HepG2 (cell line): ENCODE measurements around the gene ADGRL1. TPM values are rescaled to one million over a fixed set of nuclear protein-coding genes. Genes with fewer than 3 reads are reported as not detected.

Source experiments
- ATAC-seq: fragments of 200-7000 bp; cut with Tn5 transposase; 3 replicates; pipeline ENCODE4 v1.9.1; 2020; ENCODE audit warnings: mild to moderate bottlenecking, moderate library complexity
- BruUV-seq: library from RNA; stranded (reverse); fragments of 400-500 nt; replicated peaks from 2 replicates; lab custom pipeline; 2021; lab: Mats Ljungman, UMichigan
- CTCF ChIA-PET: fragments of 300-600 bp; formaldehyde crosslinking; extraction: SDS; loops from one replicate; lab custom pipeline; 2021; ENCODE audit warnings: low total read pairs, inconsistent platforms, low intra/inter-chr PET ratio; lab: Yijun Ruan, JAX
- POLR2A ChIA-PET: fragments of 350-600 bp; sonication (Branson Sonifier 250); formaldehyde crosslinking; loops from one replicate; lab custom pipeline; 2020; ENCODE audit warnings: antibody characterized with exemption, inconsistent platforms; lab: Yijun Ruan, JAX
- DNase-seq: peaks from one replicate; pipeline ENCODE4 v3.0.0-alpha.2; 2015; ENCODE audit warnings: low spot score
- FAIRE-seq: peaks from 3 replicates; lab custom pipeline; 2011; peaks lifted over from hg19 to GRCh38; lab: Jason Lieb, UNC
- H2AFZ ChIP-seq: one replicate; pipeline ENCODE4 v1.6.1; 2011; ENCODE audit warnings: low read length, inconsistent platforms
- H3K27ac ChIP-seq: fragments of 300-600 bp; 3 replicates; pipeline ENCODE4 v1.8.0; 2011; ENCODE audit warnings: mixed run types, mild to moderate bottlenecking, mixed read lengths, low read length, inconsistent platforms; ENCODE audit not compliant: insufficient read depth; ENCODE audit errors: extremely low read length
- H3K27me3 ChIP-seq, 2 experiments: fragments of 200-600 bp in 1 of 2; 2 replicates in 1 of 2; 3 replicates in 1 of 2; pipeline versions ENCODE4 v1.6.0 to v1.8.0; 2011; ENCODE audit warnings: low read length in 2 of 2, mild to moderate bottlenecking in 2 of 2, moderate library complexity in 2 of 2, inconsistent platforms in 1 of 2; ENCODE audit not compliant: insufficient read depth in 2 of 2, control insufficient read depth in 1 of 2
- H3K36me3 ChIP-seq, 2 experiments: fragments of 200-600 bp in 1 of 2; replicated peaks in 1 of 2; 2 replicates in 1 of 2; 3 replicates in 1 of 2; pipeline versions ENCODE4 v1.5.1 to v1.8.0; 2011; ENCODE audit warnings: low read length in 2 of 2, inconsistent platforms in 1 of 2; ENCODE audit not compliant: insufficient read depth in 2 of 2, control insufficient read depth in 1 of 2
- H3K4me1 ChIP-seq: 2 replicates; pipeline ENCODE4 v1.5.1; 2012; ENCODE audit warnings: low read length, inconsistent platforms; ENCODE audit not compliant: insufficient read depth
- H3K4me2 ChIP-seq: 2 replicates; pipeline ENCODE4 v1.6.0; 2011; ENCODE audit warnings: low read depth, low read length, inconsistent platforms
- H3K4me3 ChIP-seq, 3 experiments: fragments of 200-600 bp in 1 of 3; sonication (generic), shearing (Covaris generic) in 1 of 3; replicated peaks in 1 of 3; 2 replicates each; pipeline ENCODE4 v1.5.1; 2011 to 2016; ENCODE audit warnings: low read length in 3 of 3, inconsistent platforms in 2 of 3, low read depth in 2 of 3, mild to moderate bottlenecking in 2 of 3, control low read depth in 1 of 3, mixed read lengths in 1 of 3; ENCODE audit not compliant: insufficient read depth in 1 of 3
- H3K79me2 ChIP-seq: one replicate; pipeline ENCODE4 v1.6.1; 2011; ENCODE audit warnings: low read length, inconsistent platforms; ENCODE audit not compliant: insufficient read depth
- H3K9ac ChIP-seq: 2 replicates; pipeline ENCODE4 v1.6.0; 2011; ENCODE audit warnings: mild to moderate bottlenecking, low read depth, low read length, inconsistent platforms; ENCODE audit not compliant: insufficient read depth
- H3K9me3 ChIP-seq: 2 replicates; pipeline ENCODE4 v1.5.1; 2012; ENCODE audit warnings: mild to moderate bottlenecking, low read length
- H4K20me1 ChIP-seq: 2 replicates; pipeline ENCODE4 v1.6.0; 2011; ENCODE audit warnings: inconsistent platforms, mild to moderate bottlenecking, low read length, moderate library complexity; ENCODE audit not compliant: insufficient read depth
- AFF4 ChIP-seq: sonication (generic); formaldehyde crosslinking; IDR thresholded peaks from 2 replicates; pipeline ENCODE4 v1.4.0; 2020; ENCODE audit warnings: missing genetic modification reagents
- ARNTL ChIP-seq: sonication (generic); formaldehyde crosslinking; IDR thresholded peaks from 2 replicates; pipeline ENCODE4 v1.4.0; 2020; ENCODE audit warnings: mild to moderate bottlenecking, missing genetic modification reagents
- CHCHD3 ChIP-seq: sonication (generic); formaldehyde crosslinking; IDR thresholded peaks from 2 replicates; pipeline ENCODE4 v1.8.0; 2022; ENCODE audit warnings: mild to moderate bottlenecking, missing genetic modification reagents, moderate library complexity
- EZH2 ChIP-seq: conservative IDR thresholded peaks from 2 replicates; pipeline ENCODE4 v1.6.1; 2012; ENCODE audit warnings: mild to moderate bottlenecking, low read depth, low read length, moderate library complexity
- HHEX ChIP-seq: IDR thresholded peaks from 2 replicates; pipeline ENCODE4 v1.6.1; 2016; ENCODE audit warnings: control low read depth
- NFATC3 ChIP-seq: sonication (generic); formaldehyde crosslinking; IDR thresholded peaks from 2 replicates; pipeline ENCODE4 v1.5.1; 2020; ENCODE audit warnings: mild to moderate bottlenecking, missing genetic modification reagents
- NONO ChIP-seq, 2 experiments: fragments of 450-650 bp in 1 of 2; sonication (generic) in 1 of 2; formaldehyde crosslinking in 1 of 2; IDR thresholded peaks in 1 of 2; conservative IDR thresholded peaks in 1 of 2; 2 replicates each; pipeline versions ENCODE4 v1.6.1 to v1.8.0; 2017 to 2022; ENCODE audit warnings: mild to moderate bottlenecking in 1 of 2, missing genetic modification reagents in 1 of 2, moderate library complexity in 1 of 2
- PATZ1 ChIP-seq: sonication (generic); formaldehyde crosslinking; IDR thresholded peaks from 2 replicates; pipeline ENCODE4 v1.4.0; 2020; ENCODE audit warnings: missing genetic modification reagents
- PLSCR1 ChIP-seq: sonication (generic); formaldehyde crosslinking; IDR thresholded peaks from 2 replicates; pipeline ENCODE4 v1.5.0; 2020; ENCODE audit warnings: missing genetic modification reagents, mild to moderate bottlenecking, borderline replicate concordance
- ZKSCAN5 ChIP-seq: sonication (generic); formaldehyde crosslinking; IDR thresholded peaks from 2 replicates; pipeline ENCODE4 v1.5.1; 2020; ENCODE audit warnings: mild to moderate bottlenecking, missing genetic modification reagents
- ZNF264 ChIP-seq: sonication (generic); formaldehyde crosslinking; IDR thresholded peaks from 2 replicates; pipeline ENCODE4 v1.4.0; 2020; ENCODE audit warnings: missing genetic modification reagents
- ZNF280D ChIP-seq: sonication (generic); formaldehyde crosslinking; IDR thresholded peaks from 2 replicates; pipeline ENCODE4 v1.5.1; 2020; ENCODE audit warnings: mild to moderate bottlenecking, missing genetic modification reagents
- ZNF670 ChIP-seq: sonication (generic); formaldehyde crosslinking; IDR thresholded peaks from 2 replicates; pipeline ENCODE4 v1.8.0; 2022; ENCODE audit warnings: mild to moderate bottlenecking, missing genetic modification reagents, borderline replicate concordance
- WGBS: methylation state at CpG from one replicate; pipeline ENCODE4 v1.1.6; 2017; ENCODE audit warnings: low lambda C conversion rate; 5-methylcytosine and 5-hydroxymethylcytosine counted together
- in situ Hi-C: cut with HindIII; loops from 2 replicates; pipeline ENCODE4 v1.10.0; 2017; ENCODE audit warnings: low pct_unique_long_range_greater_than_20kb; ENCODE audit not compliant: extremely low pct_ligation_motif_present
- intact Hi-C: fragments of 100-400 bp; cut with micrococcal nuclease; formaldehyde crosslinking; loops from one replicate; pipeline ENCODE4 v1.10.0; 2022; ENCODE audit not compliant: unreplicated experiment
- polyA plus RNA-seq, 8 experiments: library from polyadenylated mRNA; depleted of rRNA in 3 of 8; stranded (reverse) in 7 of 8; unstranded in 1 of 8; fragments of >200 nt; fragmentation: Illumina TruSeq in 4 of 8; extraction: Trizol in 4 of 8; gene quantifications; 2 replicates each; pipeline versions ENCODE4 v1.2.1 to v1.2.3, GENCODE V29; 2011 to 2016; ENCODE audit warnings: low read depth in 4 of 8, missing spikeins in 1 of 8, mixed read lengths in 1 of 8; ENCODE audit not compliant: insufficient read depth in 1 of 8
- total RNA-seq, 5 experiments: library from RNA; depleted of rRNA; stranded (reverse); fragments of >200 nt; fragmentation: Illumina TruSeq; extraction: Trizol; gene quantifications; 2 replicates each; pipeline ENCODE4 v1.2.3, GENCODE V29; 2016; ENCODE audit warnings: low read depth in 1 of 5

Gene ADGRL1
- total and polyA plus RNA-seq, 2 of the 13 experiments (the other 11 are each of a cell fraction or from before 2014, with no cell fraction given) = 0.49 to 1.7 TPM

GRCh38 chr19:14156122-14156521 is 49.8 kb downstream of the ADGRL1 start (continued):
- no peak for TF ChIP-seq HHEX (CRISPR knock-in tag)
- no peak for TF ChIP-seq ZNF670 (CRISPR knock-in tag)
- TF ChIP-seq ARNTL (CRISPR knock-in tag) = no peak

- H2AFZ ChIP-seq = no peak overlapping the region
- 95% methylated on average over 9 of the region's 17 CpGs for WGBS
- ChIA-PET POLR2A (no interaction called here), CTCF (no interaction called here)
- H3K27me3 ChIP-seq = no peaks in the 10 kb centered on the region
- no peaks in the 10 kb centered on the region for H4K20me1 ChIP-seq
- H3K36me3 ChIP-seq = no peaks in the 10 kb centered on the region
- no peaks in the 10 kb centered on the region for H3K9me3 ChIP-seq
- in situ Hi-C loops = no loop called here
- H3K4me2 ChIP-seq = no peak overlapping the region
- no peak overlapping the region for H3K4me3 ChIP-seq
- DNase-seq (no peak), FAIRE-seq (no peak), ATAC-seq (no peak)
- H3K79me2 ChIP-seq = no peaks in the 10 kb centered on the region
- no TSS peak for BruUV-seq
- no peak overlapping the region for H3K9ac ChIP-seq
- intact Hi-C loops = no loop called here
- peaks cover 6% of the 10 kb centered on the region; the same call in 1 of the 2 replicates for H3K4me1 ChIP-seq
- H3K27ac ChIP-seq = no peak overlapping the region
- TF ChIP-seq PLSCR1 = no peak
- no peak for TF ChIP-seq NONO (IDR thresholded peaks at IDR 0.05)
- no peak for TF ChIP-seq NONO (CRISPR knock-in tag; conservative IDR thresholded peaks at IDR 0.05)
- TF ChIP-seq PATZ1 = no peak
- TF ChIP-seq CHCHD3 (CRISPR knock-in tag) = no peak
- TF ChIP-seq ZNF280D (CRISPR knock-in tag) = no peak
- no peak for TF ChIP-seq NFATC3 (CRISPR knock-in tag)
- TF ChIP-seq EZH2 = no peak
- TF ChIP-seq ZKSCAN5 (CRISPR knock-in tag) = no peak
- TF ChIP-seq ZNF264 = no peak
- TF ChIP-seq AFF4 (CRISPR knock-in tag) = no peak
These were observed 50.6 kb downstream of the ADGRL1 start for GRCh38 chr19:14155371-14155770.
